ENCODE data around the gene FAM78A. TPM values are rescaled to one million over a fixed set of nuclear protein-coding genes. Genes with fewer than 3 reads are reported as not detected.

Gene FAM78A
- total and polyA plus RNA-seq, 2 experiments from 2014 or later, result 0.23 to 1.1 TPM

DNA sequence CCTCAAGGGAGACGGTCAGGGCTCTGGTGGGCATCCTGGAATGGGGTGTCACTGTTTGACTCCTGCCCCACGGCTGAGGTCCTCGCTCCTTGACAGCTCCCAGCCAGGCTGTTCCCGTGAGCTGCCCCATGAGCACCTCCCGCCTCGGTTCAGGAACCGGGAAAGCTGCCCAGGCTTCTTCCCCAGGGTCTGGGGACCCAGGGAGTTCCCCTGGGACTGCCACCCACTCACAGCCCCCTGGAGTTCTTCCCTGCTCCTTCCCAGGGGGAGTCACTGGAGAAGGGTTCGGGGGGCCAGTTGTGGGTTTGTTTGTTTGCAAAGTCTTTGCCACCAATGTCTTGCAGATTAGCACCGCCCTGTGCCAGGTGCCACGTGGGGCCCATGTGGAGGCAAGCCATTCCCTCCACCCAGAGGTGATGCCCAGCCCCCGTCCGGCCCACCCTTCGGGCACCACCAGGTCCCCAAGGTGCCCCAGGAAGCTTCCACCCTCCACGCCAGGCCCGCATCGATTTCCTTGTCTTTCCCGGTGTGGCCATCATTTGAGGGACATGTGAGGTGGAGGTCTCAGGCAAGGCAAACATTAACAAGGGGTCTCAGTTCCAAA lies 14.6 kb upstream of the FAM78A start:
- H4K20me1 ChIP-seq (ENCODE audit: insufficient read depth), result no peaks in the 10 kb centered on the region
- H3K9ac ChIP-seq, result no peak overlapping the region
- no peaks in the 10 kb centered on the region for H3K79me2 ChIP-seq (ENCODE audit: insufficient read depth)
- H3K4me2 ChIP-seq (ENCODE audit: unreplicated experiment), result no peak overlapping the region
- H3K9me3 ChIP-seq (ENCODE audit: low read depth), result no peaks in the 10 kb centered on the region
- H3K27ac ChIP-seq, result no peak overlapping the region
- H3K36me3 ChIP-seq (ENCODE audit: low read depth), result no peaks in the 10 kb centered on the region
- 78 to 82% methylated on average over 17 of the region's 17 CpGs for WGBS, 2 experiments (ENCODE audit: low coverage in 1 of 2, low lambda C conversion rate in 2 of 2, missing lambda C conversion rate in 2 of 2)
- DNase-seq, result no peak
- no peaks in the 10 kb centered on the region for H3K9me2 ChIP-seq (ENCODE audit: insufficient read depth)
- no peak overlapping the region for H2AFZ ChIP-seq
- no peaks in the 10 kb centered on the region for H3F3A ChIP-seq (ENCODE audit: insufficient read depth)
- no peaks in the 10 kb centered on the region for H3K4me1 ChIP-seq (ENCODE audit: insufficient read depth)
- TF ChIP-seq EZH2 (IDR thresholded peaks at IDR 0.05; ENCODE audit: insufficient read depth, poor library complexity, severe bottlenecking) (no peak), EZH2phosphoT487 (IDR thresholded peaks at IDR 0.05; ENCODE audit: insufficient read depth, low read depth) (no peak)
- in situ Hi-C loops (cut with MboI), result no loop called here
- no peaks in the 10 kb centered on the region for H3K27me3 ChIP-seq (replicated peaks; ENCODE audit: insufficient read depth)
- no peak overlapping the region for H3K4me3 ChIP-seq

DNA sequence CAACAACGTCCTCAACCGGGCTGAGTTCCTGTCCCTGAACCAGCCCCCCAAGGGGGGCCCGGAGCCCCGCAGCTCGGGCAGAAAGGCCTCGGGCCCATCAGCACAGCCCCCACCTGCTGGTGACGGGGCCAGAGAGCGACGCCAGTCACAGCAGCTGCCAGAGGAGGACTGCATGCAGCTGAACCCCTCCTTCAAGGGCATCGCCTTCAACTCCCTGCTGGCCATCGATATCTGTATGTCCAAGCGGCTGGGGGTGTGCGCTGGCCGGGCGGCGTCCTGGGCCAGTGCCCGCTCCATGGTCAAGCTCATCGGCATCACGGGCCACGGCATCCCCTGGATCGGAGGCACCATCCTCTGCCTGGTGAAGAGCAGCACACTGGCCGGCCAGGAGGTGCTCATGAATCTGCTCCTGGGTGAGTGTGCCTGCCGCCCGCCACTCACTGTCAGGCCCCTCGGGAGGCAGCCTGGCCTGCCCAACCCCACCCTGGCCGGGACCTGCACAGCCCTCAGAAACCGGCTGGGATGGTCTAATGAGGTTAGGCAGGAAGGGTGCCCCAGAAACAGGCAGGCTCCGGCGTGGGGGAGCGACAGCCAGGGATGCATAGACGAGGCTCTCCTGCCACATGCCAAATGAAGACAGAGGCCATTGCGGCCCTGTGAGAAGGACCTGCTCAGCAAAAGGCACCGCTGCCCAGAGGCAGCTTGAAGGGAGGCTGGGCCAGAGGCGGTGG lies 13.9 kb upstream of the FAM78A start:
- in situ Hi-C loops (cut with MboI), result no loop called here
- Histone ChIP-seq H3K4me3 (no peak overlapping the region), H3K27ac (no peak overlapping the region), H4K20me1 (ENCODE audit: insufficient read depth) (no peaks in the 10 kb centered on the region), H3K27me3 (replicated peaks; ENCODE audit: insufficient read depth) (no peaks in the 10 kb centered on the region), H3K36me3 (ENCODE audit: low read depth) (no peaks in the 10 kb centered on the region), H3F3A (ENCODE audit: insufficient read depth) (no peaks in the 10 kb centered on the region), H3K9me3 (ENCODE audit: low read depth) (no peaks in the 10 kb centered on the region), H3K9me2 (ENCODE audit: insufficient read depth) (no peaks in the 10 kb centered on the region), H3K4me1 (ENCODE audit: insufficient read depth) (no peaks in the 10 kb centered on the region), H3K9ac (peak overlapping the region; percentile 18; the same call in 1 of the 2 replicates), H3K79me2 (ENCODE audit: insufficient read depth) (no peaks in the 10 kb centered on the region), H2AFZ (peak overlapping the region; percentile 51; the same call in 1 of the 2 replicates), H3K4me2 (ENCODE audit: unreplicated experiment) (no peak overlapping the region)
- TF ChIP-seq EZH2phosphoT487 (IDR thresholded peaks at IDR 0.05; ENCODE audit: insufficient read depth, low read depth) (no peak), EZH2 (IDR thresholded peaks at IDR 0.05; ENCODE audit: insufficient read depth, poor library complexity, severe bottlenecking) (no peak)
- DNase-seq, result no peak
- 84 to 88% methylated on average over 26 to 34 of the region's 34 CpGs for WGBS, 2 experiments (ENCODE audit: low coverage in 1 of 2, low lambda C conversion rate in 2 of 2, missing lambda C conversion rate in 2 of 2)

DNA sequence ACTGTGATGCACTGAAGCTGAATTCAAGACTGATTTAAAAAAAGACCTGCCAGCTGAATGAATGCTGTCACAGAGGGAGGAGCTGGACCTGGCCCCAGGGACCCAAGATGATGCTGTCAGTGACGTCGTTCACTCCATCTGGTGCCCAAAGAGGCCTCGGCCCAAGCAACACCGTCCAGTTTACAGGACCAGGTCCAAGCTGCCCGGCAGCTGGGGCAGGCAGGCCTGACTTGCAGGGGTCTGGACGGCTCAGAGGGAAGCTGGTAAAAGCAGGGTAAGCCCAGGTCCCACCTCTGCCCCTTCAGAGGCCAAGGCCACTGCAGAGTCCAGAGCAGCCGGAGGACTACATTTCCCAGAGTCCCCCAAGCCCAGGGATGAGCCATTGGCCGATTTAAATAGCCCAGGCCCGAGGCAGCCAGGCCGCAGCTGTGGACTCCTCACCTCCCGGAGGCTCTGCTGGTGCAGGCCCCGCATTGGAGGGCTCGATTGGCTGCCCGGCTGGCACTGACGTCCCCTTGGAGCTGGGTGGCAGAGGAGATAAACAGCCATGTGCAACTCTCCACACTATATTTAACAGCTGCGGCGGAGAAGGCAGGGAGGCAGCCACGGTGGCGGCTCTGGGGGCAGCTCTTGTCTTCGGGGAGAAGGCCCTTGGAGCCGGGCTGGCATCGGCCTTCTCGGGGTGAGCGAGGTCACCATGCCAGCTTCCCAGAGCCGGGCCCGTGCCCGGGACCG lies 13.2 kb upstream of the FAM78A start, which contains the start of gene PLPP7:
Gene PLPP7, plus strand, starts transcription at position 423 of the 735 bp plus-strand sequence. Its CDS starts 275 bp downstream, at position 698.
- 64 to 70% methylated on average over 27 to 28 of the region's 28 CpGs for WGBS, 2 experiments (ENCODE audit: low coverage in 1 of 2, low lambda C conversion rate in 2 of 2, missing lambda C conversion rate in 2 of 2)

DNA sequence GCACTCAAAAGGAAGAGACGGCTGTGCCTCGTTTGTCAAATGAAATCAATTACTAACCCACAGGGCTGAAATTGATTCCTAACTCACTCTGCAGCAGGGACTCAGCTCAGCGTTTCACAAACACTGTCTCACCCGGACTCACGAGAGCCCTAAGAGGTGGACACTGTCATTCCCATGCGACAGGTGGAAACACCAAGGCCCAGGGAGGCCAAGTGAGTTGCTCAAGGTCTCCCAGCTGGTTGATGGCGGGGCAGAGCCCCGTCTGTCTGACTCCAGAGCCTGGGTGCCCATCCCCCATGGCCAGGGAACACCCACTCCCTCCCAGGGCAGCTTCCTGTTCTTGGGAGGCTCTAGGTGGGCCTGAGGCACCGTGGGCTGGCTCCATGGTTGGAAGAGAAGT lies 11.9 kb upstream of the FAM78A start:
- in situ Hi-C loops (cut with MboI), result no loop called here

More for the DNA sequence above, 13.2 kb upstream of the FAM78A start, which contains the start of gene PLPP7:
- TF ChIP-seq EZH2phosphoT487 (IDR thresholded peaks at IDR 0.05; ENCODE audit: insufficient read depth, low read depth) (no peak), EZH2 (IDR thresholded peaks at IDR 0.05; ENCODE audit: insufficient read depth, poor library complexity, severe bottlenecking) (no peak)
- Histone ChIP-seq H3K4me3 (no peak within 1 kb of the TSS), H3K27me3 (replicated peaks; ENCODE audit: insufficient read depth) (no peaks in the 10 kb centered on the region), H3K4me2 (ENCODE audit: unreplicated experiment) (no peak within 1 kb of the TSS), H2AFZ (peak within 1 kb of the TSS; percentile 51; the same call in 1 of the 2 replicates), H3K9me2 (ENCODE audit: insufficient read depth) (no peaks in the 10 kb centered on the region), H3K79me2 (ENCODE audit: insufficient read depth) (no peaks in the 10 kb centered on the region), H3K36me3 (ENCODE audit: low read depth) (no peaks in the 10 kb centered on the region), H3K4me1 (ENCODE audit: insufficient read depth) (no peaks in the 10 kb centered on the region), H3K9me3 (ENCODE audit: low read depth) (no peaks in the 10 kb centered on the region), H3K27ac (no peak within 1 kb of the TSS), H4K20me1 (ENCODE audit: insufficient read depth) (no peaks in the 10 kb centered on the region), H3K9ac (peak within 1 kb of the TSS; percentile 18; the same call in 1 of the 2 replicates), H3F3A (ENCODE audit: insufficient read depth) (no peaks in the 10 kb centered on the region)
- in situ Hi-C loops (cut with MboI), result no loop called here
- DNase-seq, result peak; percentile 59

More for the DNA sequence above, 11.9 kb upstream of the FAM78A start:
- Histone ChIP-seq H3K9me2 (ENCODE audit: insufficient read depth) (no peaks in the 10 kb centered on the region), H2AFZ (no peak overlapping the region), H3K4me1 (ENCODE audit: insufficient read depth) (no peaks in the 10 kb centered on the region), H3K36me3 (ENCODE audit: low read depth) (no peaks in the 10 kb centered on the region), H3F3A (ENCODE audit: insufficient read depth) (no peaks in the 10 kb centered on the region), H3K9ac (no peak overlapping the region), H3K9me3 (ENCODE audit: low read depth) (no peaks in the 10 kb centered on the region), H3K4me3 (no peak overlapping the region), H3K4me2 (ENCODE audit: unreplicated experiment) (no peak overlapping the region), H3K27ac (no peak overlapping the region), H3K79me2 (ENCODE audit: insufficient read depth) (no peaks in the 10 kb centered on the region), H4K20me1 (ENCODE audit: insufficient read depth) (no peaks in the 10 kb centered on the region), H3K27me3 (replicated peaks; ENCODE audit: insufficient read depth) (peaks cover 3% of the 10 kb centered on the region; the same call in 1 of the 2 replicates)
- WGBS, 2 experiments (ENCODE audit: low coverage in 1 of 2, low lambda C conversion rate in 2 of 2, missing lambda C conversion rate in 2 of 2), result 69 to 78% methylated on average over 7 to 9 of the region's 9 CpGs
- DNase-seq, result no peak
- TF ChIP-seq EZH2phosphoT487 (IDR thresholded peaks at IDR 0.05; ENCODE audit: insufficient read depth, low read depth) (no peak), EZH2 (IDR thresholded peaks at IDR 0.05; ENCODE audit: insufficient read depth, poor library complexity, severe bottlenecking) (no peak)
